SJSA1 (cell line): Measurements from ENCODE around the gene TGFBI. TPM values are rescaled to one million over a fixed set of nuclear protein-coding genes. Genes with fewer than 3 reads are reported as not detected.
A peak's percentile ranks its signal among the peaks of the same experiment; 100 is the strongest.

Experiments used
- DNase-seq, 2 experiments: peaks; one replicate each; pipeline ENCODE4 v3.0.0-alpha.2; 2015 to 2020; ENCODE audit warnings: low spot score in 2 of 2, low read depth in 1 of 2
- H3K27ac ChIP-seq: fragments of 250-450 bp; sonication (Bioruptor Pico); 2 replicates; pipeline ENCODE4 v1.5.1; 2020; ENCODE audit warnings: mild to moderate bottlenecking, moderate library complexity
- H3K27me3 ChIP-seq: fragments of 250-450 bp; sonication (Bioruptor Pico); replicated peaks from 2 replicates; pipeline ENCODE4 v1.5.1; 2020; ENCODE audit warnings: mild to moderate bottlenecking, moderate library complexity
- H3K36me3 ChIP-seq: fragments of 250-450 bp; sonication (Bioruptor Pico); 2 replicates; pipeline ENCODE4 v1.5.1; 2020; ENCODE audit warnings: mild to moderate bottlenecking
- H3K4me1 ChIP-seq: fragments of 250-450 bp; sonication (Bioruptor Pico); replicated peaks from 2 replicates; pipeline ENCODE4 v1.6.1; 2021; ENCODE audit warnings: mild to moderate bottlenecking
- H3K4me3 ChIP-seq: fragments of 250-450 bp; sonication (Bioruptor Pico); 2 replicates; pipeline ENCODE4 v1.5.1; 2020; ENCODE audit warnings: mild to moderate bottlenecking
- H3K9me3 ChIP-seq: fragments of 250-450 bp; sonication (Bioruptor Pico); replicated peaks from 2 replicates; pipeline ENCODE4 v1.5.1; 2020; ENCODE audit warnings: mild to moderate bottlenecking
- total RNA-seq: library from RNA; depleted of rRNA; stranded (reverse); fragments of >200 nt; shearing (Covaris generic); gene quantifications from 2 replicates; pipeline ENCODE4 v1.2.3, GENCODE V29; 2014

TGFBI gene
- total RNA-seq, 1 experiment from 2014 or later: 172 TPM

GRCh38 chr5:136061630-136062365, 33.0 kb downstream of the TGFBI start:
- H3K4me1 ChIP-seq: peaks cover 32% of the 10 kb centered on the region
- H3K27ac ChIP-seq: no peak overlapping the region
- H3K36me3 ChIP-seq: peaks cover 60% of the 10 kb centered on the region
- no peaks in the 10 kb centered on the region for H3K9me3 ChIP-seq
- H3K27me3 ChIP-seq: no peaks in the 10 kb centered on the region
- DNase-seq: no peak
- no peak overlapping the region for H3K4me3 ChIP-seq

GRCh38 chr5:136062366-136063274, 33.8 kb downstream of the TGFBI start:
- no peaks in the 10 kb centered on the region for H3K9me3 ChIP-seq
- peak in 1 of 2 experiments; percentile 48 for DNase-seq
- H3K4me1 ChIP-seq: peaks cover 23% of the 10 kb centered on the region
- H3K36me3 ChIP-seq: peaks cover 58% of the 10 kb centered on the region
- H3K4me3 ChIP-seq: no peak overlapping the region
- no peak overlapping the region for H3K27ac ChIP-seq
- no peaks in the 10 kb centered on the region for H3K27me3 ChIP-seq

- Histone ChIP-seq H3K9me3 (0 out of 2 replicates have a peak, but pooled peaks cover 3% of the 10 kb centered on the region), H3K27me3 (no peaks in the 10 kb centered on the region), H3K36me3 (peaks cover 56% of the 10 kb centered on the region), H3K4me1 (peaks cover 13% of the 10 kb centered on the region), H3K27ac (no peak overlapping the region), H3K4me3 (no peak overlapping the region)
- no peak for DNase-seq
Measured at GRCh38 chr5:136063778-136064465, 35.1 kb downstream of the TGFBI start.

GRCh38 chr5:136064510-136064909, 35.7 kb downstream of the TGFBI start:
- no peak for DNase-seq
- H3K36me3 ChIP-seq: peaks cover 50% of the 10 kb centered on the region
- H3K4me1 ChIP-seq: peaks cover 8% of the 10 kb centered on the region
- H3K4me3 ChIP-seq: no peak overlapping the region
- no peaks in the 10 kb centered on the region for H3K27me3 ChIP-seq
- H3K9me3 ChIP-seq: 0 out of 2 replicates have a peak, but pooled peaks cover 3% of the 10 kb centered on the region
- H3K27ac ChIP-seq: no peak overlapping the region

- no peak overlapping the region for H3K4me3 ChIP-seq
- no peaks in the 10 kb centered on the region for H3K27me3 ChIP-seq
- no peaks in the 10 kb centered on the region for H3K4me1 ChIP-seq
- no peak for DNase-seq
- peaks cover 39% of the 10 kb centered on the region for H3K36me3 ChIP-seq
- no peak overlapping the region for H3K27ac ChIP-seq
- H3K9me3 ChIP-seq: 0 out of 2 replicates have a peak, but pooled peaks cover 3% of the 10 kb centered on the region
Measured at GRCh38 chr5:136065588-136065987, 36.8 kb downstream of the TGFBI start.

GRCh38 chr5:136066661-136067271, 38.0 kb downstream of the TGFBI start:
- DNase-seq: peak in 1 of 2 experiments; percentile 45
- no peak overlapping the region for H3K4me3 ChIP-seq
- 0 out of 2 replicates have a peak, but pooled peaks cover 3% of the 10 kb centered on the region for H3K9me3 ChIP-seq
- H3K36me3 ChIP-seq: peaks cover 27% of the 10 kb centered on the region
- H3K27ac ChIP-seq: no peak overlapping the region
- no peaks in the 10 kb centered on the region for H3K4me1 ChIP-seq
- H3K27me3 ChIP-seq: no peaks in the 10 kb centered on the region

- Histone ChIP-seq H3K27ac (no peak overlapping the region), H3K36me3 (peaks cover 21% of the 10 kb centered on the region)
- DNase-seq: no peak
Measured at GRCh38 chr5:136067422-136067821, 38.6 kb downstream of the TGFBI start.

GRCh38 chr5:136070486-136071285, 41.9 kb downstream of the TGFBI start:
- no peak overlapping the region for H3K27ac ChIP-seq
- DNase-seq: peak in 1 of 2 experiments; percentile 34

More at GRCh38 chr5:136067422-136067821, 38.6 kb downstream of the TGFBI start:
- Histone ChIP-seq H3K4me3 (no peak overlapping the region), H3K4me1 (no peaks in the 10 kb centered on the region), H3K27me3 (no peaks in the 10 kb centered on the region; the same call in 1 of the 2 replicates), H3K9me3 (0 out of 2 replicates have a peak, but pooled peaks cover 3% of the 10 kb centered on the region)

GRCh38 chr5:136073714-136074529, 45.1 kb downstream of the TGFBI start:
- Histone ChIP-seq H3K4me1 (no peaks in the 10 kb centered on the region), H3K4me3 (no peak overlapping the region), H3K9me3 (no peaks in the 10 kb centered on the region), H3K27me3 (no peaks in the 10 kb centered on the region; the same call in 1 of the 2 replicates), H3K27ac (no peak overlapping the region), H3K36me3 (no peaks in the 10 kb centered on the region)
- DNase-seq: peak in 1 of 2 experiments; percentile 33

More at GRCh38 chr5:136070486-136071285, 41.9 kb downstream of the TGFBI start:
- Histone ChIP-seq H3K36me3 (no peaks in the 10 kb centered on the region), H3K27me3 (no peaks in the 10 kb centered on the region; the same call in 1 of the 2 replicates), H3K4me1 (no peaks in the 10 kb centered on the region), H3K4me3 (no peak overlapping the region), H3K9me3 (0 out of 2 replicates have a peak, but pooled peaks cover 3% of the 10 kb centered on the region)

- H3K27ac ChIP-seq: no peak overlapping the region
- DNase-seq: peak in 1 of 2 experiments; percentile 32
- no peaks in the 10 kb centered on the region; the same call in 1 of the 2 replicates for H3K27me3 ChIP-seq
- no peaks in the 10 kb centered on the region for H3K36me3 ChIP-seq
- peaks cover 4% of the 10 kb centered on the region; the same call in 1 of the 2 replicates for H3K4me1 ChIP-seq
- H3K4me3 ChIP-seq: no peak overlapping the region
- no peaks in the 10 kb centered on the region for H3K9me3 ChIP-seq
Measured at GRCh38 chr5:136075466-136075891, 46.7 kb downstream of the TGFBI start.

- Histone ChIP-seq H3K36me3 (no peaks in the 10 kb centered on the region), H3K4me1 (peaks cover 9% of the 10 kb centered on the region), H3K4me3 (no peak overlapping the region), H3K27me3 (no peaks in the 10 kb centered on the region; the same call in 1 of the 2 replicates), H3K27ac (no peak overlapping the region), H3K9me3 (no peaks in the 10 kb centered on the region)
- peak in 1 of 2 experiments; percentile 24 for DNase-seq
Measured at GRCh38 chr5:136076067-136076466, 47.3 kb downstream of the TGFBI start.
